NB4 (cell line): ENCODE measurements around the gene KDM4B.
"Not testable (repeated sequence)": the region's sequence is repeated elsewhere in the genome, so short reads cannot be mapped to it uniquely, and the experiment has no call there.

Source experiments
- DNase-seq: peaks from one replicate; pipeline ENCODE4 v3.0.0; 2010; ENCODE audit warnings: low read depth
- H3K4me3 ChIP-seq: one replicate; pipeline ENCODE4 v1.5.1; 2011; ENCODE audit warnings: mild to moderate bottlenecking, low read depth, low read length, moderate library complexity
- MYC ChIP-seq: IDR thresholded peaks from 2 replicates; pipeline ENCODE4 v1.6.1; 2011; ENCODE audit warnings: low read depth, low read length
- POLR2A ChIP-seq: IDR thresholded peaks from 2 replicates; pipeline ENCODE4 v1.6.1; 2011; ENCODE audit warnings: mild to moderate bottlenecking; ENCODE audit not compliant: insufficient read length; ENCODE audit errors: extremely low read depth
- TF ChIP-seq, protein P1 (sequence below): IDR thresholded peaks from one replicate; pipeline ENCODE4 v1.5.1; 2012; ENCODE audit warnings: low read depth, low read length
- TF ChIP-seq, protein P2 (sequence below): IDR thresholded peaks from 2 replicates; pipeline ENCODE4 v1.6.1; 2011; ENCODE audit warnings: low read depth, low read length

KDM4B gene

DNA sequence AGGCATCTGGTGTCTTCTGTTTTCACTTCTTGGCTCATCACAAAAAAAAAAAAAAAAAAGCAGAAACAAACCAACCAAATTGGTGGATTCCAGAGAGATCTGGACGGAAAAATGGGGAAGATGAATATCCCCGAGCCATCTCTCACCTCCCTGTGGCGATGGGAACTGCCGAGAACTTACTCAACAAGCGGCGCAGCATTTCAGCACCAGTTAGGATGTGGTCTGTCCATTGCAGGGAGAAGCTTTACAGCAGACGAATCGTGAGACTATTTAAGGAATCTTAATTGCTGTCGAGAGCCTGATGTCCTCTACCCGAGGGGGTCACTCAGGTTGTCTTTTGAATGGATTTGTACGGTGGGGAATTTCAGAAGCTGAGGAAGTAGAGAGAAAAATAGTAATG, 17.3 kb upstream of the KDM4B start:
- DNase-seq: no peak
- H3K4me3 ChIP-seq: no peak overlapping the region
- TF ChIP-seq, protein P1, sequence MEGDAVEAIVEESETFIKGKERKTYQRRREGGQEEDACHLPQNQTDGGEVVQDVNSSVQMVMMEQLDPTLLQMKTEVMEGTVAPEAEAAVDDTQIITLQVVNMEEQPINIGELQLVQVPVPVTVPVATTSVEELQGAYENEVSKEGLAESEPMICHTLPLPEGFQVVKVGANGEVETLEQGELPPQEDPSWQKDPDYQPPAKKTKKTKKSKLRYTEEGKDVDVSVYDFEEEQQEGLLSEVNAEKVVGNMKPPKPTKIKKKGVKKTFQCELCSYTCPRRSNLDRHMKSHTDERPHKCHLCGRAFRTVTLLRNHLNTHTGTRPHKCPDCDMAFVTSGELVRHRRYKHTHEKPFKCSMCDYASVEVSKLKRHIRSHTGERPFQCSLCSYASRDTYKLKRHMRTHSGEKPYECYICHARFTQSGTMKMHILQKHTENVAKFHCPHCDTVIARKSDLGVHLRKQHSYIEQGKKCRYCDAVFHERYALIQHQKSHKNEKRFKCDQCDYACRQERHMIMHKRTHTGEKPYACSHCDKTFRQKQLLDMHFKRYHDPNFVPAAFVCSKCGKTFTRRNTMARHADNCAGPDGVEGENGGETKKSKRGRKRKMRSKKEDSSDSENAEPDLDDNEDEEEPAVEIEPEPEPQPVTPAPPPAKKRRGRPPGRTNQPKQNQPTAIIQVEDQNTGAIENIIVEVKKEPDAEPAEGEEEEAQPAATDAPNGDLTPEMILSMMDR: no peak

DNA sequence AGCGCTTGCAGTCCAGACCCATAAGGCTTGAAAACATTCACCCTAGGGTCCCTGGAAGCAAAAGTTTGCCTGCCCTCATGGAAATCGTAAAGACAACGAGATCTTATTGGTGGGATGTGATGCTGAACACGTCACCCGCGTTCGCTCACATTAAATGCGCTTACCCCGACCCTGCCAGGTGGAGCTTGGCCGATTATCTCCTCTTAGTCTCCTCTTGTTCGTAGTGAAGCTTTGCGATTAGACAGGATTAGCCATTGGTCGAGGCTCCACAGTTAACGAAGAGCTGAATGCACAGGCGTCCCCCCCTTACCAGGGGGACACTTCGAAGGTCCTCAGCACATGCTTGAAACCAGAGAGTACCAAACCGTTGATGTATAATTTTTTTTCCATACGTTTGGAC, 16.0 kb upstream of the KDM4B start:
- TF ChIP-seq, protein P2, sequence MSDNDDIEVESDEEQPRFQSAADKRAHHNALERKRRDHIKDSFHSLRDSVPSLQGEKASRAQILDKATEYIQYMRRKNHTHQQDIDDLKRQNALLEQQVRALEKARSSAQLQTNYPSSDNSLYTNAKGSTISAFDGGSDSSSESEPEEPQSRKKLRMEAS: no peak
- TF ChIP-seq POLR2A (no peak), MYC (no peak)
- TF ChIP-seq, protein P1: no peak
- H3K4me3 ChIP-seq: no peak overlapping the region
- DNase-seq: no peak

DNA sequence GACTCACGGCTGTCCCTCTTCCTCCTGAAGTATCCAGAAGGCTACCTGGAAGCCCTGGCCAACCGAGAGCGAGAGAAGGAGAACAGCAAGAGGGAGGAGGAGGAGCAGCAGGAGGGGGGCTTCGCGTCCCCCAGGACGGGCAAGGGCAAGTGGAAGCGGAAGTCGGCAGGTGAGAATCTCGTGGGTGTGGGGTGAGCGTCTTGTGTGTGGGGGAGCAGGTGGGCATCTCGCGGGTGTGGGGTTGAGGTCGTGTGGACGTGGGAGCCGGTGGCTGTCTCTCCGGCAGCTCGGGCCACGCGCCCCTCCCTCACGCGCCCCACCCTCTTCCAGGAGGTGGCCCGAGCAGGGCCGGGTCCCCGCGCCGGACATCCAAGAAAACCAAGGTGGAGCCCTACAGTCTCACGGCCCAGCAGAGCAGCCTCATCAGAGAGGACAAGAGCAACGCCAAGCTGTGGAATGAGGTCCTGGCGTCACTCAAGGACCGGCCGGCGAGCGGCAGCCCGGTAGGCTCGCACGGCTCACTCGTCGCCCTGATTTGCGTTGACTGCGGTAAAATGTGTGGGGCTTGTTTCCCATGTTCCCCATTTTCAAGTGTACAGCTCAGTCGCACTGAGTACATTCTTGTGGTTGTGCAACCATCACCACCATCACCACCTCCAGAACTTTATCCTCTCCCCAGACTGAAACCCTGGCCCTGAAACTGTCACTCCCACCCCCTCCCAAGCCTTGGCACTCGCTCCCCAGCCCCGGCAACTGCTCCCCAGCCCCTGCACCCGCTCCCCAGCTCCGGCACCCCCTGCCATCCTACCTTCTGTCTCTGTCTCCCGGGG, 14.4 kb upstream of the KDM4B start:
- not testable (repeated sequence) for H3K4me3 ChIP-seq, DNase-seq

DNA sequence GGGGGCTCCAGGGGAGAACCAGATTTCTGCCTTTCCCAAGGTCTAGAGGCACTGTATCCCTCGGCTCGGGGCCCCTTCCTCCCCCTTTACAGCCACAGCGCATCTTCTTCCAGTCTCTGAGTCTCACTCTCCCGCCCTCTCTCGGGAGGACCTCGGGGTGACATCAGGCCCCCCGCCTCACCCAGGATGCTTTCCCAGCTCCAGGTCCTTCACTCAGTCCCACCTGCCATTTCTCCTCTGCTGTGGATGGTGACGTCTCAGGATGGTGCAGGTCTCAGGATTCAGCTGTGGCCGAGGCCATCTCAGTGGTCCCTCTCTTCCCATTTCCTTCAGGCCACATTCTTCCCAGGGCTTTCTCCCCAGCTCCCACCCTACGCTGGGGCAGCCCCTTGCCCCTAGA, 13.6 kb upstream of the KDM4B start:
- H3K4me3 ChIP-seq: no peak overlapping the region
- TF ChIP-seq, protein P2: no peak
- TF ChIP-seq MYC: no peak
- no peak for TF ChIP-seq POLR2A
- TF ChIP-seq, protein P1: no peak
- no peak for DNase-seq

DNA sequence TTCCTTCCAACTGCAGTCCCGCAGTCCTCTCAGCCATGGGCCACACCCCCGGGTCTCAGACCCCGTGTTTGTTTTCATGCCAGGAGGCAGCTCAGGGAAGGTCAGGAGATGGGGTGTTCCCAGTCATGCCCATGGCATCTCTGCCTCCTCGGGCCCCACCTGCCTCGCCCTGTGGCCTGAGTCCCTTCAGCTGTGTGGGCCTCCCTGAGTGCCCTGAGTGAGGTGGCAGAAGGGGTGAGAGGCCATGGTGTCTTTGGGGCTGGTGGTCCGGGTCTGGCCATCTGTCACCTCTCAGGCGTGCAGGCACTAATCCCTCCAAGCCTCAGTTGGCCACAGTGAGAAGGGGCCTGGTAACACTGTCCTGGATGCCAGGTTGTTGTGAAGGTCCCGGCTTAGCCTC, 10.9 kb upstream of the KDM4B start:
- no peak for DNase-seq
- H3K4me3 ChIP-seq: no peak overlapping the region
- TF ChIP-seq, protein P2: no peak
- TF ChIP-seq, protein P1: no peak
- TF ChIP-seq POLR2A: no peak
- TF ChIP-seq MYC: no peak

DNA sequence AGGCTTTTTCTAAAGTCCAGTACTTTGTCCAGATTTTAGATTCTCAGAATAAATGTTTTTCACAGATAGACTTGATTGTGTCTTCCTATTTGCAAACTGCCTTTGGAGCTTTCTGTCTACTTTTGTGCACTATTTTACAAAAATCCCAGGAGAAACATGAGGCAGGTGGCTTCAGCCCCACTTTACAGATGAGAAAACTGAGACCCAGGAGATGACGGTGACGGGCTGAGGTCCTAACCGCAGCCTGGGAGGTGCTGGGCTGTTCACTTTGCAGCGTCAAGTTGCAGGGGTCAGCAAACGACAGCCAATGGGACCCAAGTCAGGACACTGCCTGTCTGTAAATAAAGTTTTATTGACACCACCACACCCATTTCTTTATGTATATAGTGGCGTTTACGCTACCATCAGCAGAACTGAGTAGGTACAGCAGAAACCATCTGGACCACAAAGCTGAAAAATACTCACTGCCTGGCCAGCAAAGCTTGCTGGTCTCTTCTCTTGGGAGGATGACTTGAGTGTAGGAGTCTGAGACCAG, 6.8 kb upstream of the KDM4B start:
- DNase-seq: no peak
- H3K4me3 ChIP-seq: no peak overlapping the region

More for the DNA sequence above, 6.8 kb upstream of the KDM4B start:
- TF ChIP-seq, protein P1: no peak
- TF ChIP-seq POLR2A: no peak
- TF ChIP-seq MYC: no peak
- TF ChIP-seq, protein P2: no peak
